ENCODE measurements around the gene RASAL1.

Gene RASAL1

DNA sequence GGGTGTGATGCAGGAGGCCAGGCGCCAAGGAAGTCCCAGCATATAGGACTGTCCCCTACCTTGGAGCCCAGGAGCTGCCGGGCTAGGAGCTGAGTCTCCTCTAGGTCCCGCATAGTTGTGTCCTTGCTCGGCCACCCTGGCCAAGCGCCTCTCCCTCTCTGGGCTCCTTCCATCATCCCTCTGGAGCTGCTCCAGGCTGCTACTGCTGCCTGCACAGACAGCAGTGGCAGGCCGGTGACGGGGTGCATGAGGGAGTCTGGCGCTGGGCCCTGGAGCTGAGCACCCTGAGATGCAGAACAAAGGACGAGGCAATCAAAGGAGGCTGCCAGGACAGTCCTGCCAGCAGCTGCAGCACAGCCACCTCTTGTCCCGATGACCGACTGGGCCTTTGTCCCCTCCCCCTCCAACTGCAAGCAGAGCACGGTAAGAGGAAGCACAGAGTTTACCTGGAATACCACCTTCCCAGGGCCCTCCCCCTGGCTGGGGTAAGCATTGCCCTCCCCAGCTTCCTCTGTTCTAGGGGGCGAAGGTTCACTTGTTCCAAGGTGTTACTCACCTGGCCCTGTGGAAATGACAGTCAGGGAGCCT is 68.7 kb downstream of the RASAL1 start:
- peaks cover 5% of the 10 kb centered on the region; the same call in 1 of the 2 replicates for H3K79me2 ChIP-seq (ENCODE audit: low read length)

DNA sequence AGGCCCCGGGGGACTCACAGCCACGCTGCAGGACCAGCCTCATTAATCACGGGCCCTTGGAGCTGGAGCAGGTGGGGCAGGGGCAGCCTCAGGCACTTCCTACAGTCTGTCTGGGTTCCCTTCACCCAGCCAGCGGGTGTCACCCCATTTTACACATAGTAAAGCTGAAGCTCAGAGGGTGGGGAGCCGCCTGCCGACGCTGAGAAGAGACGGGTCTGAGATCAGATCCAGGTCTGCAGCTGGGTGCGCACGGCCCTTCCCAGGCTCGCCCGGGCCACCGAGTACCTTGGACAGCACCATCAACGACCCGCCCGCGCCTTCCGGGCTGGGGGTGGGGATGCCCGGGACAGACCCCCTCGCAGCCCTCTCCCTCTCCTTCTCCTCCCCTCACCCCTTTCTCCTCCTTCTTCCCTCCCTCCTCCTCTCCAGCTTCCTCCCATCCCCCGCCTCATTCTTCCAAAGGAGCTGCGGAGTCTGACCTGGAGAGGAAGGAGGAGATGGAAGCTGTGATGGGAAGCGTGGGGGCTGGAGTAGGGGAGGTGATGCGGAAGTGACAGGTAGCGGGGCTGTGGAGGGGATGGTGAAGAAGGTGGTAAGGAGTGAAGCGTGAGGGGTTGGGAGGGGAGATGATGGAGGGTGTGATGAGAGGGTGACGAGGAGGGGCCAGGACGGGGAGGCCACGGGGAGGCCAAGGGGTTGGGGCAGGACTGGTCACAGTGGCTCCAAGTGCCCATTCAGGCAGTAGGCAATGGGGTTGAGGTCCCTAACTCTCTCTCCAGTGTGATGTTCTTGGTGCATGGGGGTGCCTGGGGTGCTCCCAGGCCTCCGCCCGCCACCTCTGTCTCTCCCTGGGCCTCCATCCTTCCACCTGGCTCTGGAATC is 70.2 kb downstream of the RASAL1 start:
- no peaks in the 10 kb centered on the region for H3K27me3 ChIP-seq (ENCODE audit: low read depth, low read length)

More for the DNA sequence above, 68.7 kb downstream of the RASAL1 start:
- H2AFZ ChIP-seq (ENCODE audit: low read depth, low read length): no peak overlapping the region
- no peaks in the 10 kb centered on the region for H4K20me1 ChIP-seq (ENCODE audit: insufficient read depth, low read length)
- no peaks in the 10 kb centered on the region for H3K9me3 ChIP-seq (ENCODE audit: insufficient read depth, low read length)
- no peak for TF ChIP-seq EZH2phosphoT487 (IDR thresholded peaks at IDR 0.05; ENCODE audit: low read depth)
- TF ChIP-seq, protein P1, sequence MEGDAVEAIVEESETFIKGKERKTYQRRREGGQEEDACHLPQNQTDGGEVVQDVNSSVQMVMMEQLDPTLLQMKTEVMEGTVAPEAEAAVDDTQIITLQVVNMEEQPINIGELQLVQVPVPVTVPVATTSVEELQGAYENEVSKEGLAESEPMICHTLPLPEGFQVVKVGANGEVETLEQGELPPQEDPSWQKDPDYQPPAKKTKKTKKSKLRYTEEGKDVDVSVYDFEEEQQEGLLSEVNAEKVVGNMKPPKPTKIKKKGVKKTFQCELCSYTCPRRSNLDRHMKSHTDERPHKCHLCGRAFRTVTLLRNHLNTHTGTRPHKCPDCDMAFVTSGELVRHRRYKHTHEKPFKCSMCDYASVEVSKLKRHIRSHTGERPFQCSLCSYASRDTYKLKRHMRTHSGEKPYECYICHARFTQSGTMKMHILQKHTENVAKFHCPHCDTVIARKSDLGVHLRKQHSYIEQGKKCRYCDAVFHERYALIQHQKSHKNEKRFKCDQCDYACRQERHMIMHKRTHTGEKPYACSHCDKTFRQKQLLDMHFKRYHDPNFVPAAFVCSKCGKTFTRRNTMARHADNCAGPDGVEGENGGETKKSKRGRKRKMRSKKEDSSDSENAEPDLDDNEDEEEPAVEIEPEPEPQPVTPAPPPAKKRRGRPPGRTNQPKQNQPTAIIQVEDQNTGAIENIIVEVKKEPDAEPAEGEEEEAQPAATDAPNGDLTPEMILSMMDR (IDR thresholded peaks at IDR 0.05; ENCODE audit: low read depth, low read length): no peak
- no peak overlapping the region for H3K9ac ChIP-seq (ENCODE audit: low read length)
- no peak overlapping the region for H3K27ac ChIP-seq (ENCODE audit: low read length)
- no peak overlapping the region for H3K4me3 ChIP-seq (ENCODE audit: low read length)
- H3K4me2 ChIP-seq (ENCODE audit: low read length): no peak overlapping the region
- no peaks in the 10 kb centered on the region for H3K36me3 ChIP-seq (replicated peaks; ENCODE audit: low read depth, low read length)
- peaks cover 79% of the 10 kb centered on the region for H3K4me1 ChIP-seq (ENCODE audit: low read length)
- no peaks in the 10 kb centered on the region for H3K27me3 ChIP-seq (ENCODE audit: low read depth, low read length)

DNA sequence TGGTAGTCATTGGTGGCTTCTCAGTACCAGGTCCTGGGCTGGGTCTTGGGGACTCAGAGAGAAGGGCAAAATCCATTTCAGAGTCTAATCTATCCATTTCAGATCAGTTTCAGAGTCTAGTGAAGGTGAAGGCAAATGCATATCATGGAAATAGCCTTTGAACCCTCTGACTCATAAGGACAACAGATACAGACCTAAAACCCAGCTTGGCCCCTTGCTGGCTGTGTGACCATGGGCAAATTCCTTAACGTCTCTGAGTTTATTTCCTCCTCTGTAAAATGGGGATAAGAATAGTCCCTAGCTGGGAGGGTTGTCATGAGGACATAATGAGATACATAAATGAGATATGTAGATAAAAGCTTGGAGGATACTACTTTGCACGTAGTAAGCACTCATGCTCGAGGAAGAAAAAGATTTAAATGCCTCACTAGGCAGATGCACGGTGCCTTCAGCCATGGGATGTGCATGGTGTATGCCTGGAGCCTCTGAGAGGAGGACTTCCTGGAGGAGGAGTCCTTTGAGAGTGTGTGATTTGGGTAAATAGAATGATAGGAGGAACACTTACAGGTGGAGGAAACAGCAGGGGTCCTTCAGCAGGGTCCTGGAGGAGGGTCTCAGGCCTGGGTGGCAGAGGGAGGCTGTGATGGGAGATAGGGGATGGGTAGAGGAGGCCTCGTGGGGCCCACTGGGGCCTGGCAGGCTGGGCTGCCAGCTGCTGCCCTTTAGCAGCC is 71.0 kb downstream of the RASAL1 start:
- no peaks in the 10 kb centered on the region for H3K79me2 ChIP-seq (ENCODE audit: low read length)
- no peak overlapping the region for H2AFZ ChIP-seq (ENCODE audit: low read depth, low read length)
- H3K36me3 ChIP-seq (replicated peaks; ENCODE audit: low read depth, low read length): no peaks in the 10 kb centered on the region
- no peak overlapping the region for H3K9ac ChIP-seq (ENCODE audit: low read length)
- peaks cover 71% of the 10 kb centered on the region for H3K4me1 ChIP-seq (ENCODE audit: low read length)
- no peak overlapping the region for H3K4me2 ChIP-seq (ENCODE audit: low read length)
- no peak overlapping the region for H3K4me3 ChIP-seq (ENCODE audit: low read length)
- H4K20me1 ChIP-seq (ENCODE audit: insufficient read depth, low read length): no peaks in the 10 kb centered on the region
- TF ChIP-seq, protein P1 (IDR thresholded peaks at IDR 0.05; ENCODE audit: low read depth, low read length): no peak
- no peak for TF ChIP-seq EZH2phosphoT487 (IDR thresholded peaks at IDR 0.05; ENCODE audit: low read depth)
- H3K27ac ChIP-seq (ENCODE audit: low read length): no peak overlapping the region
- no peaks in the 10 kb centered on the region for H3K9me3 ChIP-seq (ENCODE audit: insufficient read depth, low read length)
- no peaks in the 10 kb centered on the region for H3K27me3 ChIP-seq (ENCODE audit: low read depth, low read length)

More for the DNA sequence above, 70.2 kb downstream of the RASAL1 start:
- Histone ChIP-seq H3K4me3 (ENCODE audit: low read length) (no peak overlapping the region), H2AFZ (ENCODE audit: low read depth, low read length) (no peak overlapping the region), H3K9me3 (ENCODE audit: insufficient read depth, low read length) (no peaks in the 10 kb centered on the region), H3K27ac (ENCODE audit: low read length) (no peak overlapping the region), H3K4me1 (ENCODE audit: low read length) (peaks cover 79% of the 10 kb centered on the region), H3K4me2 (ENCODE audit: low read length) (no peak overlapping the region), H4K20me1 (ENCODE audit: insufficient read depth, low read length) (no peaks in the 10 kb centered on the region), H3K79me2 (ENCODE audit: low read length) (no peaks in the 10 kb centered on the region), H3K9ac (ENCODE audit: low read length) (no peak overlapping the region), H3K36me3 (replicated peaks; ENCODE audit: low read depth, low read length) (no peaks in the 10 kb centered on the region)
- TF ChIP-seq, protein P1 (IDR thresholded peaks at IDR 0.05; ENCODE audit: low read depth, low read length): no peak
- TF ChIP-seq EZH2phosphoT487 (IDR thresholded peaks at IDR 0.05; ENCODE audit: low read depth): no peak
